Upper lobe of right lung (tissue), 1 donor: ENCODE results near the gene IFRD1. TPM values are rescaled to one million over a fixed set of nuclear protein-coding genes. Genes with fewer than 3 reads are reported as not detected.

Source experiments
- ATAC-seq: fragments of 200-7000 bp; cut with Tn5 transposase; one replicate; pipeline ENCODE4 v1.9.1; 2020; ENCODE audit warnings: mild to moderate bottlenecking, moderate library complexity
- DNase-seq: peaks from one replicate; pipeline ENCODE4 v3.0.0-alpha.2; 2020
- H3K27ac ChIP-seq: fragments of 200-600 bp; one replicate; pipeline ENCODE4 v1.8.0; 2022
- H3K27me3 ChIP-seq: fragments of 200-600 bp; one replicate; pipeline ENCODE4 v1.8.0; 2022; ENCODE audit warnings: mild to moderate bottlenecking
- H3K36me3 ChIP-seq: fragments of 200-600 bp; one replicate; pipeline ENCODE4 v1.8.0; 2022
- H3K4me1 ChIP-seq: fragments of 200-600 bp; one replicate; pipeline ENCODE4 v1.8.0; 2022
- H3K4me3 ChIP-seq: fragments of 200-600 bp; one replicate; pipeline ENCODE4 v1.8.0; 2022; ENCODE audit warnings: mild to moderate bottlenecking
- H3K9me3 ChIP-seq: fragments of 200-600 bp; one replicate; pipeline ENCODE4 v1.8.0; 2022
- intact Hi-C: fragments of 100-400 bp; cut with DNase I; formaldehyde crosslinking; loops from one replicate; pipeline ENCODE4 v1.11.0; 2022
- total RNA-seq: library from RNA; stranded (reverse); fragmentation: NEBNext Ultra II Directional; extraction: Animal tissue kit (Norgen Biotek cat#: 25700); gene quantifications from one replicate; pipeline ENCODE4 v1.2.1, GENCODE V29; 2021
- TF ChIP-seq, protein P1 (sequence below): fragments of 200-600 bp; IDR thresholded peaks from one replicate; pipeline ENCODE4 v1.8.0; 2022; ENCODE audit warnings: antibody characterized with exemption
- donor health status: DM: no; HTN: yes; CAD: no; lungs with severe emphysema.

Gene IFRD1
- total RNA-seq, 1 donor from 2014 or later = 49.9 TPM

DNA sequence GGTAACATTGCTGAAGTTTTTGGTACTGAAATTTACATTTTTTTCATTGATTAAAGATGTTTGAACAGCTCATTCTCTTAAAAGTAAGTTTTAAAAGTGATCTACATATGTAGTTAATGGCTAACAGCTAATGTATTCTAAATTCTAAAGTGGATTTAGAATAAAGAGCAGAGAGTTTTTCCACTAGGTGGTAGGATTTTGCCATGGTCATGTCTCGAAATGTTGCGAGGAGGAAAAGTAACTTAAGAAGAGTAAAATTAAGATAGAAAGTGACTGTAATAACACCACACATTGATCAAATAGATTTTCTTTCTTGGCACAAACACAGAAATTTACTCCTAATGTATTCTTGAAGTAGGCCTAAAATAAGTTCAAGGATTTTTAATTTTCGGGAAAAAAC is 50.4 kb downstream of the IFRD1 start:
- TF ChIP-seq, protein P1, sequence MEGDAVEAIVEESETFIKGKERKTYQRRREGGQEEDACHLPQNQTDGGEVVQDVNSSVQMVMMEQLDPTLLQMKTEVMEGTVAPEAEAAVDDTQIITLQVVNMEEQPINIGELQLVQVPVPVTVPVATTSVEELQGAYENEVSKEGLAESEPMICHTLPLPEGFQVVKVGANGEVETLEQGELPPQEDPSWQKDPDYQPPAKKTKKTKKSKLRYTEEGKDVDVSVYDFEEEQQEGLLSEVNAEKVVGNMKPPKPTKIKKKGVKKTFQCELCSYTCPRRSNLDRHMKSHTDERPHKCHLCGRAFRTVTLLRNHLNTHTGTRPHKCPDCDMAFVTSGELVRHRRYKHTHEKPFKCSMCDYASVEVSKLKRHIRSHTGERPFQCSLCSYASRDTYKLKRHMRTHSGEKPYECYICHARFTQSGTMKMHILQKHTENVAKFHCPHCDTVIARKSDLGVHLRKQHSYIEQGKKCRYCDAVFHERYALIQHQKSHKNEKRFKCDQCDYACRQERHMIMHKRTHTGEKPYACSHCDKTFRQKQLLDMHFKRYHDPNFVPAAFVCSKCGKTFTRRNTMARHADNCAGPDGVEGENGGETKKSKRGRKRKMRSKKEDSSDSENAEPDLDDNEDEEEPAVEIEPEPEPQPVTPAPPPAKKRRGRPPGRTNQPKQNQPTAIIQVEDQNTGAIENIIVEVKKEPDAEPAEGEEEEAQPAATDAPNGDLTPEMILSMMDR = no peak
- no peaks in the 10 kb centered on the region for H3K4me1 ChIP-seq
- ATAC-seq = no peak
- DNase-seq = no peak
- no peak overlapping the region for H3K4me3 ChIP-seq
- no peaks in the 10 kb centered on the region for H3K27me3 ChIP-seq
- intact Hi-C loops = no loop called here
- H3K27ac ChIP-seq = no peak overlapping the region
- H3K9me3 ChIP-seq = no peaks in the 10 kb centered on the region
- H3K36me3 ChIP-seq = no peaks in the 10 kb centered on the region

DNA sequence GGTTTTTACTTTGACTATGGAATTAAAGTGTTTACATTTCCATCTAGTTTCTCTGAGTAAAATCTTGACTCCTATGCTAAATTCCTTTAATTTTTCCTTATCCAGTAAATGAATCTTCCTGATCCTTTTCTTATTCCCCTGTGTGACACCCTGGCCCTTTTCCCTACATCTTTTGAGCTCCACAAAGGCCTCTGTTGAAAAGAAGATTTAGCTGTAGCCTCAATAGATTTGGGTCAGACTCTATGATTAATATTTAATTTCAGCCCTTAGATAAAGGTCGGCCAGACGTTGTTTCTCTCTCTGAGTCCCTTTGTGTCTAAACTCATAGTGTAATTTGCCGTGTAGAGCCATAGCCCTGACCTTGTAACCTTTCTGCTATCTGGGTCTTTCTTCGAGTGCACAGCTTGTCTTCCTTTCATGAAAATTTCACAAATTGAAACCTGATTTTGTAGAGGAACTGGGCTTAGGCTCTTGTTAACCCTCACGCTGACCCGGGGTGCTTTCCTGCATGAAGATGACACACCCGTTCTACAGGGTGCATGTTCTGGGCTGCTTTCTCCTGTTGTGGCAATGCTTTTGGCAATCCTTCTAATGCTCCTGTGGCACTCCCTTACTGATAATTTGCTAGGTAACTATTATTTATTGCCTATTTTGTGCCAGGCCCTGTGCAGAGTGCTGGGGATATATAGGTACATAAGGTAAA is 51.7 kb downstream of the IFRD1 start:
- intact Hi-C loops = no loop called here
- no peaks in the 10 kb centered on the region for H3K27me3 ChIP-seq
- H3K4me1 ChIP-seq = no peaks in the 10 kb centered on the region
- TF ChIP-seq, protein P1 = no peak
- H3K9me3 ChIP-seq = no peaks in the 10 kb centered on the region
- H3K27ac ChIP-seq = no peak overlapping the region
- no peak overlapping the region for H3K4me3 ChIP-seq
- DNase-seq (no peak), ATAC-seq (no peak)
- no peaks in the 10 kb centered on the region for H3K36me3 ChIP-seq

GRCh38 chr7:112502700-112503099 is 52.4 kb downstream of the IFRD1 start:
- H3K4me1 ChIP-seq = no peaks in the 10 kb centered on the region
- no peak overlapping the region for H3K27ac ChIP-seq
- no peaks in the 10 kb centered on the region for H3K36me3 ChIP-seq
- ATAC-seq (no peak), DNase-seq (no peak)
- no peak overlapping the region for H3K4me3 ChIP-seq
- H3K9me3 ChIP-seq = no peaks in the 10 kb centered on the region
- H3K27me3 ChIP-seq = no peaks in the 10 kb centered on the region
- intact Hi-C loops = no loop called here
- TF ChIP-seq, protein P1 = no peak

DNA sequence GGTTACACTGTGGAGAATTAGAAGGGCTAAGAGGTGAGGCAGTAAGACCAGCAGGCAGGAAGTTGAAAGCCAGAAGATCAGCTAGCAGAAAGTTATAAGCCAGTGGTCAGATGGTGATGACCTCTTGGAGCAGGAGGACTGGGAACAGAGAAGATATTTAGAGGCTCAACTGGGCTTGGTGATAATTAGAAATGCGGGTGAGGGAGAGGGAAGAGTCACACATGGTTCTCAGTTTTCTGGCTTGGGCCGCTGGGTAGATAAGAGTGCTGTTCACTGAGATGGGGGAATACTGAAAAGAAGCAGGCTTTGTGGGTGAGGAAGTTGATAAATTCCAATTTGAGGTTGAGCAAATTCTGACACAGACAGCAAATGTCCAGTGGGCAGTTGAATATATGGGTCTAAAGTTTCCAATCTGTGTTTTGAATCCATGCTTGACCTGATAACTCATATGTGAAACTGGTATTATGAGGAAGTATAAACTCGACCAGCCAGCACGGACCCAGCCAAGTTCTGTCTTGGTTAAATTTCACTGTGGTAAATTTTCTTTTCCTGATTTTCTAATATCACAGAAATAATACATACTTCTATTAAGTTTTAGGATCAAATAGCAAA is 53.2 kb downstream of the IFRD1 start:
- no peak overlapping the region for H3K4me3 ChIP-seq
- DNase-seq (no peak), ATAC-seq (no peak)
- TF ChIP-seq, protein P1 = no peak
- no peaks in the 10 kb centered on the region for H3K27me3 ChIP-seq
- H3K4me1 ChIP-seq = no peaks in the 10 kb centered on the region
- no peak overlapping the region for H3K27ac ChIP-seq
- H3K36me3 ChIP-seq = no peaks in the 10 kb centered on the region
- no peaks in the 10 kb centered on the region for H3K9me3 ChIP-seq
- intact Hi-C loops = no loop called here

- Histone ChIP-seq H3K4me3 (no peak overlapping the region), H3K36me3 (no peaks in the 10 kb centered on the region), H3K4me1 (no peaks in the 10 kb centered on the region), H3K9me3 (no peaks in the 10 kb centered on the region), H3K27ac (no peak overlapping the region), H3K27me3 (no peaks in the 10 kb centered on the region)
- intact Hi-C loops = no loop called here
- ATAC-seq (no peak), DNase-seq (no peak)
- TF ChIP-seq, protein P1 = no peak
These were observed 53.9 kb downstream of the IFRD1 start for GRCh38 chr7:112504093-112504695.
